Muscle layer of duodenum (tissue), 2 donors: ENCODE data around the gene RGS16.
A peak's percentile ranks its signal among the peaks of the same experiment; 100 is the strongest.

Experiments
- H3K27ac ChIP-seq: one replicate; pipeline ENCODE4 v1.7.0; 2013; ENCODE audit warnings: mild to moderate bottlenecking, low read length
- H3K27me3 ChIP-seq: one replicate; pipeline ENCODE4 v1.7.0; 2013; ENCODE audit warnings: low read depth, mild to moderate bottlenecking, control low read depth, low read length
- H3K36me3 ChIP-seq, 2 donors: one replicate each; pipeline ENCODE4 v1.7.0; 2013; ENCODE audit warnings: low read length in 2 of 2, control low read depth in 1 of 2, mild to moderate bottlenecking in 1 of 2; ENCODE audit not compliant: insufficient read depth in 2 of 2, control insufficient read depth in 1 of 2
- H3K4me1 ChIP-seq, 2 donors: one replicate each; pipeline ENCODE4 v1.7.0; 2013; ENCODE audit warnings: low read length in 2 of 2, mild to moderate bottlenecking in 2 of 2, control low read depth in 1 of 2, moderate library complexity in 1 of 2; ENCODE audit not compliant: insufficient read depth in 2 of 2, control insufficient read depth in 1 of 2
- H3K4me3 ChIP-seq, 2 donors: one replicate each; pipeline ENCODE4 v1.7.0; 2013; ENCODE audit warnings: low read length in 2 of 2, low read depth in 1 of 2, mild to moderate bottlenecking in 1 of 2
- H3K9me3 ChIP-seq, 2 donors: one replicate each; pipeline ENCODE4 v1.7.0; 2013; ENCODE audit warnings: low read length in 2 of 2, control low read depth in 1 of 2, mild to moderate bottlenecking in 1 of 2; ENCODE audit not compliant: control insufficient read depth in 1 of 2
- donor health status: healthy.

RGS16 gene

GRCh38 chr1:182617014-182617429 lies 12.8 kb upstream of the RGS16 start:
- peaks cover 7 to 10% of the 10 kb centered on the region in 2 donors for H3K4me1 ChIP-seq
- H3K4me3 ChIP-seq: no peak overlapping the region
- no peaks in the 10 kb centered on the region for H3K9me3 ChIP-seq
- H3K27ac ChIP-seq: no peak overlapping the region
- no peaks in the 10 kb centered on the region for H3K36me3 ChIP-seq
- no peaks in the 10 kb centered on the region for H3K27me3 ChIP-seq

GRCh38 chr1:182616130-182617013 lies 12.2 kb upstream of the RGS16 start:
- Histone ChIP-seq H3K9me3 (no peaks in the 10 kb centered on the region), H3K27me3 (no peaks in the 10 kb centered on the region), H3K4me3 (peak overlapping the region; percentile 53 to 55), H3K36me3 (no peaks in the 10 kb centered on the region), H3K4me1 (peaks cover 7 to 10% of the 10 kb centered on the region in 2 donors), H3K27ac (no peak overlapping the region)

DNA sequence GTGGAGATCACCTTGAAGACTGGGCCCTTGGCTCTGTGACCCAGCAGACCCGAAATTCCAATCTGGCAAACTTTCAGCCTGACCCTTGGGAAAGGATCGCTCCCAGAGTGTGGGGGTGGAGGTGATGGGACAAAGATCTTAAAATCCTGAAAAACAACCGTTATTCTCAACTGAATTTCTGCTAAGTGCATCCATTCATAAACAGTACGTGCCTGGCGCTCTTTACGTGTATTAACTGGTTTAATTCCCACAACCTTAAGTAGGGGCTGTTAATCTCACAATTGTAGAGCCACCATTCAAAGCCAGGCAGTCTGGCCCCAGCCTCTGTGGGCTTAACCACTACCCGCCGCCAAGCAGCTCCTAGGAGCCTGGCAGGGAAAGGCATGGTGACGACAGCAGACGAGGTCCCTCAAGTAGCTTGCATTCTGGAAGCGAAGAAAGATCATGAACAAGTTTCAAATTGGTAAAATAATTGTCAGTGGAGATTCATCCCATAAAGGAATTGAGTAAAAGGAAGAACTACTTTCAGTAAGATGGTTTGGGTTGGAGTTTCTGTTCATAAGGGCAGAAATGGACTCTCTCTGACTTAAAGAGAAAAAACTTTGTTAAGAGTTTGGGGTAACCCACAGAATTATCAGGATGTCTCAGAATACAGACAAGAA lies 11.4 kb upstream of the RGS16 start:
- no peaks in the 10 kb centered on the region for H3K9me3 ChIP-seq
- no peaks in the 10 kb centered on the region for H3K36me3 ChIP-seq
- peak overlapping the region; percentile 53 to 55 for H3K4me3 ChIP-seq
- H3K27ac ChIP-seq: peak overlapping the region; percentile 89
- H3K27me3 ChIP-seq: no peaks in the 10 kb centered on the region
- H3K4me1 ChIP-seq: peaks cover 7 to 10% of the 10 kb centered on the region in 2 donors

GRCh38 chr1:182614796-182615454 lies 10.7 kb upstream of the RGS16 start:
- H3K27me3 ChIP-seq: no peaks in the 10 kb centered on the region
- peak overlapping the region; percentile 89 for H3K27ac ChIP-seq
- no peaks in the 10 kb centered on the region for H3K9me3 ChIP-seq
- peak overlapping the region; percentile 53 to 55 for H3K4me3 ChIP-seq
- H3K36me3 ChIP-seq: no peaks in the 10 kb centered on the region
- peaks cover 7 to 10% of the 10 kb centered on the region in 2 donors for H3K4me1 ChIP-seq

GRCh38 chr1:182611787-182612186 lies 7.6 kb upstream of the RGS16 start:
- Histone ChIP-seq H3K9me3 (no peaks in the 10 kb centered on the region), H3K27ac (no peak overlapping the region), H3K27me3 (no peaks in the 10 kb centered on the region), H3K4me3 (no peak overlapping the region), H3K4me1 (peaks cover 7 to 10% of the 10 kb centered on the region in 2 donors), H3K36me3 (no peaks in the 10 kb centered on the region)

- Histone ChIP-seq H3K4me3 (no peak overlapping the region), H3K27ac (no peak overlapping the region), H3K27me3 (no peaks in the 10 kb centered on the region)
Observed at GRCh38 chr1:182611326-182611725, 7.1 kb upstream of the RGS16 start.

GRCh38 chr1:182610606-182611194 lies 6.5 kb upstream of the RGS16 start:
- Histone ChIP-seq H3K9me3 (no peaks in the 10 kb centered on the region), H3K27ac (no peak overlapping the region), H3K4me3 (no peak overlapping the region), H3K4me1 (peaks cover 2 to 4% of the 10 kb centered on the region in 2 donors), H3K27me3 (no peaks in the 10 kb centered on the region), H3K36me3 (no peaks in the 10 kb centered on the region)

More at GRCh38 chr1:182611326-182611725, 7.1 kb upstream of the RGS16 start:
- no peaks in the 10 kb centered on the region for H3K9me3 ChIP-seq
- no peaks in the 10 kb centered on the region for H3K36me3 ChIP-seq
- peaks cover 7 to 8% of the 10 kb centered on the region in 2 donors for H3K4me1 ChIP-seq

- peaks cover 0 to 6% of the 10 kb centered on the region in 2 donors for H3K4me1 ChIP-seq
- H3K27ac ChIP-seq: no peak overlapping the region
- H3K4me3 ChIP-seq: no peak overlapping the region
- H3K9me3 ChIP-seq: no peaks in the 10 kb centered on the region
- H3K36me3 ChIP-seq: no peaks in the 10 kb centered on the region
- H3K27me3 ChIP-seq: no peaks in the 10 kb centered on the region
Observed at GRCh38 chr1:182608845-182609610, 4.8 kb upstream of the RGS16 start.

DNA sequence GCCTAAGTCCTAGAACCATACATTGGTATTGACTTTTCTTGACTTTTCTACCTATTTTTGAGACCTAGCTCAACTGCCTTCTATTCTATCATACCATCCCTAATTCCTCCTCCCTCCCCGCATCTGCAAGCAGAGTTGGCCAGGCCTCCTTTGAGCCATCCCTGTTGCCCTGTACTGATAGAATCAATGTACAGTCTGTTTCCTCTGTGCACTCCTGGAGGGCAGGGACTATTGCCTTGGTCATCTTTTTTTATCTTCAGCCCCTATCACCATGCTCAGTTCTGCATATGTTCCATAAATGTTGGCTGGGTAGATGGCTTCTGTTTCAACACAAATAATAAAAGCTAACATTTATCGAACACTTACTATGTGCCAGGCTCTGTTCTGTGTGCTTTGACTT lies 4.0 kb upstream of the RGS16 start:
- no peak overlapping the region for H3K27ac ChIP-seq
- no peak overlapping the region for H3K4me3 ChIP-seq
- H3K9me3 ChIP-seq: no peaks in the 10 kb centered on the region
- no peaks in the 10 kb centered on the region for H3K27me3 ChIP-seq
- peaks cover 0 to 10% of the 10 kb centered on the region in 2 donors for H3K4me1 ChIP-seq
- H3K36me3 ChIP-seq: no peaks in the 10 kb centered on the region

GRCh38 chr1:182607566-182607965 lies 3.4 kb upstream of the RGS16 start:
- no peak overlapping the region for H3K4me3 ChIP-seq
- no peaks in the 10 kb centered on the region for H3K27me3 ChIP-seq
- H3K27ac ChIP-seq: no peak overlapping the region
- H3K9me3 ChIP-seq: no peaks in the 10 kb centered on the region
- no peaks in the 10 kb centered on the region for H3K36me3 ChIP-seq
- peaks cover 0 to 10% of the 10 kb centered on the region in 2 donors for H3K4me1 ChIP-seq
